Measurements from ENCODE around the gene MGLL. TPM values are rescaled to one million over a fixed set of nuclear protein-coding genes. Genes with fewer than 3 reads are reported as not detected.

Gene MGLL
- total RNA-seq, 2 experiments from 2014 or later: 19.2 to 21.6 TPM

GRCh38 chr3:127823426-127823857 lies 1.1 kb upstream of the MGLL start:
- Histone ChIP-seq H3K36me3 (ENCODE audit: insufficient read depth, low read length) (no peaks in the 10 kb centered on the region), H3K27ac (ENCODE audit: low read depth, low read length, poor library complexity, severe bottlenecking) (no peak overlapping the region), H3K4me2 (ENCODE audit: low read length) (no peak overlapping the region), H3K4me1 (ENCODE audit: insufficient read depth, low read length, poor library complexity, severe bottlenecking) (no peaks in the 10 kb centered on the region), H3K4me3 (ENCODE audit: low read depth, low read length, poor library complexity, severe bottlenecking) (no peak overlapping the region), H3K79me2 (ENCODE audit: insufficient read depth, low read depth, low read length) (no peaks in the 10 kb centered on the region), H3K9me3 (ENCODE audit: low read length) (peaks cover 2% of the 10 kb centered on the region; the same call in 1 of the 2 replicates), H3K9me2 (ENCODE audit: insufficient read depth, low read length) (no peaks in the 10 kb centered on the region), H2AFZ (ENCODE audit: low read length) (no peak overlapping the region), H4K20me1 (ENCODE audit: insufficient read depth, low read length) (no peaks in the 10 kb centered on the region)
- BruUV-seq (replicated peaks): no TSS peak
- DNase-seq (ENCODE audit: low spot score): no peak
- ChIA-PET POLR2A (no interaction called here), CTCF (ENCODE audit: unreplicated experiment) (no interaction called here)
- intact Hi-C loops (cut with micrococcal nuclease; ENCODE audit: unreplicated experiment): no loop called here
- no peak for TF ChIP-seq EZH2phosphoT487 (IDR thresholded peaks at IDR 0.05; ENCODE audit: borderline replicate concordance, low read depth, low read length)
- no peak for TF ChIP-seq CTCF (conservative IDR thresholded peaks at IDR 0.05; ENCODE audit: low read length)

GRCh38 chr3:127822682-127823425 lies 539 bp upstream of the MGLL start:
- BruUV-seq (replicated peaks): no TSS peak
- no peaks in the 10 kb centered on the region for H3K9me2 ChIP-seq (ENCODE audit: insufficient read depth, low read length)
- no peaks in the 10 kb centered on the region for H3K36me3 ChIP-seq (ENCODE audit: insufficient read depth, low read length)
- ChIA-PET POLR2A (no interaction called here), CTCF (ENCODE audit: unreplicated experiment) (no interaction called here)
- no peak for DNase-seq (ENCODE audit: low spot score)
- intact Hi-C loops (cut with micrococcal nuclease; ENCODE audit: unreplicated experiment): no loop called here
- no peaks in the 10 kb centered on the region for H3K79me2 ChIP-seq (ENCODE audit: insufficient read depth, low read depth, low read length)
- no peak overlapping the region for H3K4me3 ChIP-seq (ENCODE audit: low read depth, low read length, poor library complexity, severe bottlenecking)
- no peaks in the 10 kb centered on the region for H4K20me1 ChIP-seq (ENCODE audit: insufficient read depth, low read length)
- H2AFZ ChIP-seq (ENCODE audit: low read length): no peak overlapping the region
- H3K9me3 ChIP-seq (ENCODE audit: low read length): no peaks in the 10 kb centered on the region
- no peak overlapping the region for H3K27ac ChIP-seq (ENCODE audit: low read depth, low read length, poor library complexity, severe bottlenecking)
- peak overlapping the region; percentile 8; the same call in 1 of the 2 replicates for H3K4me2 ChIP-seq (ENCODE audit: low read length)
- H3K4me1 ChIP-seq (ENCODE audit: insufficient read depth, low read length, poor library complexity, severe bottlenecking): no peaks in the 10 kb centered on the region
- TF ChIP-seq CTCF (conservative IDR thresholded peaks at IDR 0.05; ENCODE audit: low read length) (no peak), EZH2phosphoT487 (IDR thresholded peaks at IDR 0.05; ENCODE audit: borderline replicate concordance, low read depth, low read length) (no peak)

- Histone ChIP-seq H2AFZ (ENCODE audit: low read length) (no peak overlapping the region), H3K27ac (ENCODE audit: low read depth, low read length, poor library complexity, severe bottlenecking) (no peak overlapping the region), H4K20me1 (ENCODE audit: insufficient read depth, low read length) (no peaks in the 10 kb centered on the region), H3K9me3 (ENCODE audit: low read length) (no peaks in the 10 kb centered on the region), H3K36me3 (ENCODE audit: insufficient read depth, low read length) (no peaks in the 10 kb centered on the region), H3K9me2 (ENCODE audit: insufficient read depth, low read length) (no peaks in the 10 kb centered on the region), H3K79me2 (ENCODE audit: insufficient read depth, low read depth, low read length) (no peaks in the 10 kb centered on the region), H3K4me3 (ENCODE audit: low read depth, low read length, poor library complexity, severe bottlenecking) (no peak overlapping the region), H3K4me1 (ENCODE audit: insufficient read depth, low read length, poor library complexity, severe bottlenecking) (no peaks in the 10 kb centered on the region), H3K4me2 (ENCODE audit: low read length) (no peak overlapping the region)
- POLR2A ChIA-PET: interaction anchor here (0.7 kb wide), 1 partner anchor 124 kb away, joined by 3 read pairs; no protein-coding TSS in a partner anchor
- intact Hi-C loops (cut with micrococcal nuclease; ENCODE audit: unreplicated experiment): no loop called here
- CTCF ChIA-PET (ENCODE audit: unreplicated experiment): no interaction called here
- no TSS peak for BruUV-seq (replicated peaks)
- peak; percentile 92 for TF ChIP-seq EZH2phosphoT487 (IDR thresholded peaks at IDR 0.05; ENCODE audit: borderline replicate concordance, low read depth, low read length)
- TF ChIP-seq CTCF (conservative IDR thresholded peaks at IDR 0.05; ENCODE audit: low read length): no peak
- no peak for DNase-seq (ENCODE audit: low spot score)
These were observed 921 bp downstream of the MGLL start for GRCh38 chr3:127821394-127821793.

Measured in OCI-LY7 (cell line).